GM19324 (cell line): ENCODE data around the gene GRK5.

Experiments used
- ATAC-seq: cut with Tn5 transposase; IDR thresholded peaks from one replicate; pipeline ENCODE4 v1.9.1; 2021; ENCODE audit warnings: mild to moderate bottlenecking, moderate library complexity; ENCODE audit not compliant: unreplicated experiment, low FRiP score

GRK5 gene

DNA sequence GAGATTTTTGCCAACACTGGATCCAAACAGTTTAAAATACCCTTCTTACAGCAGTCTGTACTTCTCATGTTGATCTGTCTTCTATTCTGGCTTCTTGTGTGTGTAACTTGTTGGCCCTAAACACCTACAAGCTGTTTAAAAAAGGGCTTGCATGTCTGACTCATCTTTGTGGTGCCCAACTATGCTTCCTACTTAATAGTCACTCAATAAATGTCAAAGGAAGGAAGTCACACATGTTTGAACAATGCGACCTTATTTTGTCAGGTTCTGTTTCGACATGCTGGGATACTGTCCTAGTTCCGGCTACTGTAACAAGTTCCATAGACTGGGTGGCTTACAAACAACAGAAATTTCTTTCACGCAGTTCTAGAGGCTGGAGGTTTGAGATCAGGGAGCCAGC, 9.4 kb upstream of the GRK5 start:
- no peak for ATAC-seq

- no peak for ATAC-seq
Observed at GRCh38 chr10:119198438-119198837, 8.9 kb upstream of the GRK5 start.

DNA sequence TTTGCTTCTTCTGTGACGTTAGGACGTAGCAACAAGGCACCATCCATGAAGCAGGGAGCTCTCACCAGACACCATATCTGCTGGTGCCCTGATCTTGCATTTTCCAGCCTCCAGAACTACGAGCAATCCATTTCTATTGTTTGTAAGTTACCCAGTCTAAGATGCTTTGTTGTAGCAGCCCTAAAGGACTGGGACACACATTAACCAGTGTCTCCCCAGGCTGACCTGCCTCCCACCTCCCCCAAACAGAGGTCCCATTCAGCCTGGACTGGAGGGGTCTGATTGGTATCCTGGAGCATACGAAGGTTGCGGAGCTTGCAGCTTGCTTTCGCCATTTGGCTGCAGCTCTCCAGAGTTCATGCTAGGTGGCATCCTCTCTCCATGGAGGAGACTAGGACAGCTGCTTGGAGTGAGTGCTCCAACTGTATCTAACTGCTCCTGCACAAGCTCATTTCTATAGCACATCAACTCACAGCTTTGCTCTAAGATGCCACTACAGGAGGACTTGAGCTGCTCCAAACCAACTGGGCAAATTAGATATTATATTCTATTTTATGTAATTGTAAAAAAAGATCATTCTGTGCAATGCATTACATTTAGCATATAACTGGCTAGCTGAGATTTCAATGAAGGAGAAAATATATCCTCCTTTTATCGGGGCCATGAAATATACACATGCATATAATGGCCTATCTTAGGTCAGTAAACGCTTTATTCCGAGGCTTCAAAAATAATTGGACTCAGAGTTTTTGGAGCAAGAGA, 8.0 kb upstream of the GRK5 start:
- ATAC-seq = no peak

DNA sequence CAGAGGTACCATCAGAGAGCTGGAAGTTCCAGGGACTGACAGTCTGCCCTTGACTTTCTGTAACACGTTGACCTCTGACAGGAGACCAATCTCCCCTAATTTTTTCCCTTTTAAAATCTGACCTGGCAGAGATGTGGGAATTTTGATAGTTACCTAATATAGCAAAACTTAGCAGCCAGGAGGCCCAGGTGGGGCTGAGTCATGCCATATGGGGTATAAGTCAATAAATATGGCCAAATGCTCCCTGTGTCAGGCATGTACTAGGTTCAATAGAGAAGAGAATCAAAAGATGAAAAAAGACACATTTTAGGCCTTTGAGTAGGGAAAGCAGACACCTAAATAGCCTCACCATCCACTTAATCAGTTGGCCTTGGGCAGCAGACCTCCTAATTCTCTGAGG, 6.1 kb upstream of the GRK5 start:
- ATAC-seq = no peak

DNA sequence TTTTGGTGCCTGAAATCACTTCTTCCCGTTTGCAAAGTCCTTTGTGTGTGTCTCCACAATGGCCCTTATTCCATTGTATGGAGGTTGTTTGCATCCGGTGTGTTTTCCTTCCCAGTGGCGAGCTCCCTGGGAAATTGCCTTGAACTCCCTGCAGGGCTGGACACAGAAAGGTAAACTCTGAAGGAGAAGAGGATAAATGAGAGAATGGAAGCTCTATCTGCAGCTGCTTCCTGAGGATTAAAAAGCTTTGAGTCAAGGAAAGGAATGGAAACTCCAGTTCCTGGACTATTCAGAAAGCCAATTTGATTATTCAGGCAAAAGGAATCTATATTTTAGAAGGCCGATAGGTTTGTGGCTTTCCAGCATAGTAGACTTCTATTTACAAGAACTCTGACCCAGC, 4.4 kb upstream of the GRK5 start:
- no peak for ATAC-seq

GRCh38 chr10:119205894-119206602, 1.3 kb upstream of the GRK5 start:
- ATAC-seq = peak; percentile 18

- peak; percentile 67 for ATAC-seq
Observed at GRCh38 chr10:119206603-119207365, 587 bp upstream of the GRK5 start.

- peak; percentile 6 for ATAC-seq
Observed at GRCh38 chr10:119207713-119208552, 562 bp downstream of the GRK5 start.

DNA sequence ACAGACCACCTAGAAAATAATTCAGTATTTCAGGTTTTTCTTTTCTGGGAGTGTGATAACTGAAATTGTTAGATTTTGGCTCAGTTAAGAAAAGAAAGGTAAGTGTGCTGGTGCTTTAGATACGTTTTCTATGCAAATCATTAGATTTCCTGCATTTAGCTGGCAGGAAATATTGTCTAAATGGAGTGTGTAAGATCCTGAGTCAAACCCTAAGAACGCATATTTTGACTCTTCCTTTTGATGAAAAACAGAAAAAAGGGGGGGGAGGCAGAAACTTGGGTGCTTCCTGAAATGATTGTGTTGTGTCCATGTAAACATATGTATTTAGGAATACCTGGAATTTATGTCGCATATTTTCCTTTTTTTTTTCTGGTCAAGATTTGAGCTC, 1.2 kb downstream of the GRK5 start:
- no peak for ATAC-seq

DNA sequence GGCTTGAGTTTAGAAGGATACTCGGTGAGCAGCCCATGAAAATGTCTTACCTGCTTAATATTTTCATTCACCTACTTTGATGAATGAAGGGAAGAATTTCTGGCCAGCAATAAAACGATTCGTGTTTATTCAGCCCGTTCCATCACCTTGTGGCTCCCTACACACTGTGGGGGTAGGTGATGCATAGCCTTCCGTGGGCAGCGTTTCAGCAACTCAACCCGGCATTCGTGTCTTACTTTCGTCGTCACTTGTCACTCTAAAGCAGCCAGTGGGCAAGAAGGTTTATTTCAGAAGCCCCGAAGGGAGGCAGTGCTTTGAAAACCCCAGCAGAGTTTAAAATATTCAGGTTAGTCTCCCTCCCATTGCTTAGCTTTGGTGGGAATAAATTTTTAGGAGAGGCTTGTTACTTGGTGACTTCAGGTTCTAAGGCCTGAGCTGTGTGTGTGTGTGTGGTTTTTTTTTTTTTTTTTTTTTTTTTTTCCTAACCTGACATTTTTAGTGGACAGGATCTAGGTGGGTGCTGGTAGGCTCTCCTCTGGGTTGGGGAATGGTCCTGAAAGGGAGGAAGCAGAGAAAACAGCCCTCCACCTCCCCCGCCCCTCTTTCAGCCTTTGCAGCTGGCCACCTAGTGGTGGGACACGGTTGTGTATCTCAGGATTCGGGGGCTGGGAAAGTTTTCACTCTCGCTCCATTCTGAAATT, 1.8 kb downstream of the GRK5 start:
- no peak for ATAC-seq

DNA sequence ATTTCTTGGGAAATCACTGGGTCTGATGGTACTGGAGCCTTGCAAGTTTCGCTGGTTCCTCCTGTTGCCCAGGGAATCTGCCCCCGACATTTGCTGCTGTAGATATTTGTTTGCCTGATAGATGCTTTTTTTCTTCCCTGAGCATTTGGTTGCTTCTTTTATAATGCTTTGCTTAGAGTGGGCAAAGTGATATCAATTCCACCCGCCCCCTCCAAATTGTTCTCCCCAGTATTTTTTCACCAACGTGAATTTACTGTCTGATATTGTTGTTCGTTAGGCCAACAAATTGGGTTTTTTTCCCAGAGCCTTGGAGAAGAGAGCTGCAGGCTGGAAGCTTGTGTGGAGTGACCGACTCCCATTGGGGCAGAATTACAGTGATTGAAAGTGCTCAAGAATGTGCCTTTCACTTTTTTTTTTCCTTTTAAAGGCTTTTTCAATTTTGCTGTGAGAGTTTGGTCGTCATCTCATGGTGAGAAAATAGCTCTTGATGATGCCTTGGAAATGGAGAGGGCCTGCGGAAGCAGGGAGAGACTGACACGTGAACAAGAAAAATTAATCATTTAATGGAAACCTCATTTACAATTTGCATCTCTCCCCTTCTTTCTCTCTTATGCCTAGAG, 2.5 kb downstream of the GRK5 start:
- ATAC-seq = no peak

DNA sequence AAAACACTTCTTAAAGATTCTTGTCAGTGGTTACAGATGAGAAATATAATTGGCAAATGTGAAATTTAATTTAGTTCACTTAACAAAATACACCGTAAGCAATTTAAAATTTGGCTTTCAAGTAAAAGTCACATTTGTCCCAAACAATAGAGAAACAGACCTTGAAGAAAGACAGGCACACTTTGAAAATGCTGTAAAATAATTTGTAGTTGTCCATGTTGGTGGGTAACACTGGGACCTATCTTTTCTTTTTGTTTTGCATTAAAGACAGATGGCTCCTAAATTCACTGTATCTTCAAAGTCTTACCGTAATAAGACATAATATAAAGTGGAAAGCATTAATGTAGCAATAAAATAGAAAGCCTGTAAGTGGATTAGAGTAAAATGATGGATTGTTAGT, 3.3 kb downstream of the GRK5 start:
- ATAC-seq = no peak

- ATAC-seq = no peak
Observed at GRCh38 chr10:119211176-119211575, 3.8 kb downstream of the GRK5 start.

GRCh38 chr10:119211625-119212441, 4.5 kb downstream of the GRK5 start:
- no peak for ATAC-seq

GRCh38 chr10:119215371-119215770, 8.0 kb downstream of the GRK5 start:
- no peak for ATAC-seq

DNA sequence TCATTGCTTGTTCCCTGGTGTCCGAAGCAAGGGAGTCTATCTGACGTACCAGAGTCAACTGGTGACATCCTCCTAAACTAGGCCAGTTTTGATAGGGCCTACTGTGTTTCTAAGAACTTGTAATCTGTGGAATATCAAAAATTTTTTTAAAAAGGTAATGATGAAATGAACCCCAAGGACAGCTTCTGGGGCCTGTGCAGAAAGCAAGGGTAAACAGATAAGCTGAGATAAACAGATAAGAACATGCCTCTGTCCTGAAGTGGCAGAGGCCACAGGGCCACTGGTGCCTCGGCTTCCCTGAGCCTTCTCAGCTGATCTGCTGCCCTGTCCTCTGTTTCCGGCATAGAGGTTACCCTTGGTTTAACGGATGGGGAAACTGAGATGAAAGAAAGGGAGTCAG, 8.8 kb downstream of the GRK5 start:
- no peak for ATAC-seq

- no peak for ATAC-seq
Observed at GRCh38 chr10:119217401-119217800, 10.0 kb downstream of the GRK5 start.

GRCh38 chr10:119217991-119218490, 10.7 kb downstream of the GRK5 start:
- no peak for ATAC-seq

- ATAC-seq = no peak
Observed at GRCh38 chr10:119219871-119220270, 12.5 kb downstream of the GRK5 start.
